Left ventricle myocardium inferior (tissue), 1 donor: ENCODE data around the gene TTLL6. TPM values are rescaled to one million over a fixed set of nuclear protein-coding genes. Genes with fewer than 3 reads are reported as not detected.

ENCODE experiments used
- DNase-seq: peaks from one replicate; pipeline ENCODE4 v3.0.0-alpha.2; 2020
- H3K27ac ChIP-seq: fragments of 200-600 bp; replicated peaks from 2 replicates; pipeline ENCODE4 v1.8.0; 2021
- H3K27me3 ChIP-seq: fragments of 200-600 bp; 2 replicates; pipeline ENCODE4 v1.8.0; 2021; ENCODE audit warnings: low read depth
- H3K36me3 ChIP-seq: fragments of 200-600 bp; 2 replicates; pipeline ENCODE4 v1.8.0; 2021
- H3K4me1 ChIP-seq: fragments of 200-600 bp; 2 replicates; pipeline ENCODE4 v1.8.0; 2021
- H3K4me3 ChIP-seq: fragments of 200-600 bp; 2 replicates; pipeline ENCODE4 v1.8.0; 2021; ENCODE audit warnings: mild to moderate bottlenecking, moderate library complexity
- H3K9me3 ChIP-seq: fragments of 200-600 bp; replicated peaks from 2 replicates; pipeline ENCODE4 v1.8.0; 2021
- intact Hi-C: fragments of 100-400 bp; cut with micrococcal nuclease; formaldehyde crosslinking; loops from one replicate; pipeline ENCODE4 v1.11.0; 2022
- total RNA-seq: library from RNA; stranded (reverse); fragmentation: NEBNext Ultra II Directional; extraction: Animal tissue kit (Norgen Biotek cat#: 25700); gene quantifications from one replicate; pipeline ENCODE4 v1.2.1, GENCODE V29; 2021
- TF ChIP-seq, protein P1 (sequence below): fragments of 200-600 bp; IDR thresholded peaks from 2 replicates; pipeline ENCODE4 v1.8.0; 2021; ENCODE audit warnings: antibody characterized with exemption, mild to moderate bottlenecking, borderline replicate concordance
- donor health status: DM: no; HTN: yes; CAD: no; lungs with severe emphysema.

Gene TTLL6
- total RNA-seq, 1 donor from 2014 or later, result not detected

DNA sequence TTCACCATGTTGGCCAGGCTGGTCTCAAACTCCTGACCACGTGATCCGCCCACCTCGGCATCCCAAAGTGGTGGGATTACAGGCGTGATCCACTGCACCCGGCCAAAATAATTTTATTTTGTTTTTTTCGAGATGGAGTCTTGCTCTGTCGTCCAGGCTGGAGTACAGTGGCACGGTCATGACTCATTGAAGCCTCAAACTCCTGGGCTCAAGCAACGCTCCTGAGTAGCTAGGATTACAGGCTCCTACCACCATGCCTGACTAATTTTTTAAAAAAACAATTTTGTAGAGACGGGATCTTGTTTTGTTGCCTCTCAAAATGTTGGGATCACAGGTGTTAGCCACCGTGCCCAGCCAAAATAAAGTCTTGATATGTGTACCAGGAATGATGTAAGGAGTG is 2.4 kb upstream of the TTLL6 start:
- intact Hi-C loops, result no loop called here
- TF ChIP-seq, protein P1, sequence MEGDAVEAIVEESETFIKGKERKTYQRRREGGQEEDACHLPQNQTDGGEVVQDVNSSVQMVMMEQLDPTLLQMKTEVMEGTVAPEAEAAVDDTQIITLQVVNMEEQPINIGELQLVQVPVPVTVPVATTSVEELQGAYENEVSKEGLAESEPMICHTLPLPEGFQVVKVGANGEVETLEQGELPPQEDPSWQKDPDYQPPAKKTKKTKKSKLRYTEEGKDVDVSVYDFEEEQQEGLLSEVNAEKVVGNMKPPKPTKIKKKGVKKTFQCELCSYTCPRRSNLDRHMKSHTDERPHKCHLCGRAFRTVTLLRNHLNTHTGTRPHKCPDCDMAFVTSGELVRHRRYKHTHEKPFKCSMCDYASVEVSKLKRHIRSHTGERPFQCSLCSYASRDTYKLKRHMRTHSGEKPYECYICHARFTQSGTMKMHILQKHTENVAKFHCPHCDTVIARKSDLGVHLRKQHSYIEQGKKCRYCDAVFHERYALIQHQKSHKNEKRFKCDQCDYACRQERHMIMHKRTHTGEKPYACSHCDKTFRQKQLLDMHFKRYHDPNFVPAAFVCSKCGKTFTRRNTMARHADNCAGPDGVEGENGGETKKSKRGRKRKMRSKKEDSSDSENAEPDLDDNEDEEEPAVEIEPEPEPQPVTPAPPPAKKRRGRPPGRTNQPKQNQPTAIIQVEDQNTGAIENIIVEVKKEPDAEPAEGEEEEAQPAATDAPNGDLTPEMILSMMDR, result no peak
- no peak for DNase-seq
- Histone ChIP-seq H3K9me3 (no peaks in the 10 kb centered on the region), H3K4me3 (no peak overlapping the region), H3K27me3 (no peaks in the 10 kb centered on the region), H3K36me3 (no peaks in the 10 kb centered on the region), H3K4me1 (peaks cover 18% of the 10 kb centered on the region), H3K27ac (no peak overlapping the region)

GRCh38 chr17:48818361-48818841 is 1.4 kb upstream of the TTLL6 start:
- Histone ChIP-seq H3K9me3 (no peaks in the 10 kb centered on the region), H3K36me3 (no peaks in the 10 kb centered on the region), H3K27me3 (peaks cover 5% of the 10 kb centered on the region), H3K4me3 (no peak overlapping the region), H3K4me1 (peaks cover 18% of the 10 kb centered on the region), H3K27ac (no peak overlapping the region)
- TF ChIP-seq, protein P1, result no peak
- intact Hi-C loops, result no loop called here
- no peak for DNase-seq

DNA sequence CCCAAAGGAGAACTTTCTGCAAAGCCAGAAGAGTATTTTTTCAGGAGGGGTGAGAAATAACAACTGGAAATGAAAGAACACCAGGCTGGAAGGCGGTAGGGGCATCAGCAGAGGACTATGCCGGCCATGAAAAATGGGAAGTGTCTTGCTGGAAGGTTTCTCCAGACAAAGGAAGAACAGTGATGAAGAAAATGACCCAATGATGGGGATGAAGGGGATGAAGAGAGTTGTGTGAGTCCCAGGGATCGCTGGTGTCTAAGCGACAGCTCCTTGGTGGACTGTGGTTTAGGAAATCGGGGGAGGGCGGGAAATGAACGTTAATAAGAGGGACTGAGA is 623 bp downstream of the TTLL6 start:
- peak overlapping the region; percentile 63 for H3K4me3 ChIP-seq
- TF ChIP-seq, protein P1, result no peak
- H3K27ac ChIP-seq, result peak overlapping the region; percentile 31
- H3K4me1 ChIP-seq, result peaks cover 18% of the 10 kb centered on the region
- H3K36me3 ChIP-seq, result no peaks in the 10 kb centered on the region
- no peak for DNase-seq
- H3K27me3 ChIP-seq, result peaks cover 9% of the 10 kb centered on the region
- intact Hi-C loops, result no loop called here
- H3K9me3 ChIP-seq, result no peaks in the 10 kb centered on the region

GRCh38 chr17:48815311-48815710 is 1.7 kb downstream of the TTLL6 start:
- Histone ChIP-seq H3K27ac (no peak overlapping the region), H3K4me1 (peaks cover 18% of the 10 kb centered on the region), H3K36me3 (no peaks in the 10 kb centered on the region), H3K27me3 (peaks cover 10% of the 10 kb centered on the region), H3K9me3 (no peaks in the 10 kb centered on the region), H3K4me3 (no peak overlapping the region)
- intact Hi-C loops, result loop anchor here (2.0 kb wide), 1 partner anchor 61 kb away; no protein-coding TSS in a partner anchor
- TF ChIP-seq, protein P1, result no peak
- no peak for DNase-seq

DNA sequence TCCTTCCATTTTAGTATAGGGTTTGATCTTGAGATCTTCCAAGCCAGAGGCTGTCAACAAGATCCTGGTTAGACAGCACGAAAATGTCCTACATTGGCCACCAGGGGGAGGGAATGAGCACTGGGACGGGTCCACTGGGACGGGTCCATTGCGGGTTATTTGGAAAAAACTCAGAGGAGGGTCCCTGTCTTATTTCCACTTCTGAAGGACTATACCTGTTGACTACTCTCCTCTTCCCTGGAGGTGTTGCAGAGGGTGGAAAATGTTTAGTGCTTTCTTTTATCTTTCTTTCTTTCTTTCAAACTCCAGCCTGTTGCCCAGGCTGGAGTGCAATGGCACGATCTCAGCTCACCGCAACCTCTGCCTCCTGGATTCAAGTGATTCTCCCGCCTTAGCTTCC is 2.5 kb downstream of the TTLL6 start:
- no peaks in the 10 kb centered on the region for H3K9me3 ChIP-seq
- H3K27ac ChIP-seq, result no peak overlapping the region
- TF ChIP-seq, protein P1, result peak; percentile 85
- intact Hi-C loops, result loop anchor here (2.0 kb wide), 1 partner anchor 62 kb away; no protein-coding TSS in a partner anchor
- peak; percentile 35 for DNase-seq
- no peaks in the 10 kb centered on the region for H3K36me3 ChIP-seq
- no peak overlapping the region for H3K4me3 ChIP-seq
- H3K4me1 ChIP-seq, result peaks cover 18% of the 10 kb centered on the region
- peaks cover 12% of the 10 kb centered on the region for H3K27me3 ChIP-seq
